Nephron progenitor cell (in vitro differentiated cells): Measurements from ENCODE around the gene AHRR.
"Not testable (repeated sequence)": the region's sequence is repeated elsewhere in the genome, so short reads cannot be mapped to it uniquely, and the experiment has no call there.

Source experiments
- DNase-seq: peaks from one replicate; pipeline ENCODE4 v3.0.0; 2021
- H3K27ac Mint-ChIP-seq: 2 replicates; pipeline ENCODE4 v1.8.0; 2021; ENCODE audit warnings: mild to moderate bottlenecking, moderate library complexity, mixed read lengths
- H3K27me3 Mint-ChIP-seq: 2 replicates; pipeline ENCODE4 v1.8.0; 2021; ENCODE audit warnings: mild to moderate bottlenecking, low read depth, mixed read lengths; ENCODE audit not compliant: poor library complexity
- H3K36me3 Mint-ChIP-seq: 2 replicates; pipeline ENCODE4 v1.8.0; 2021; ENCODE audit warnings: low read depth, mixed read lengths
- H3K4me1 Mint-ChIP-seq: 2 replicates; pipeline ENCODE4 v1.8.0; 2021; ENCODE audit warnings: mixed read lengths
- H3K4me3 Mint-ChIP-seq: 2 replicates; pipeline ENCODE4 v1.8.0; 2021; ENCODE audit warnings: mild to moderate bottlenecking, moderate library complexity, mixed read lengths
- H3K9me3 Mint-ChIP-seq: 2 replicates; pipeline ENCODE4 v1.8.0; 2021; ENCODE audit warnings: mild to moderate bottlenecking, moderate library complexity, mixed read lengths
- TF ChIP-seq, protein P1 (sequence below): fragments of 200-600 bp; sonication (generic); IDR thresholded peaks from 2 replicates; pipeline ENCODE4 v1.5.0; 2021; ENCODE audit warnings: antibody characterized with exemption

Gene AHRR

DNA sequence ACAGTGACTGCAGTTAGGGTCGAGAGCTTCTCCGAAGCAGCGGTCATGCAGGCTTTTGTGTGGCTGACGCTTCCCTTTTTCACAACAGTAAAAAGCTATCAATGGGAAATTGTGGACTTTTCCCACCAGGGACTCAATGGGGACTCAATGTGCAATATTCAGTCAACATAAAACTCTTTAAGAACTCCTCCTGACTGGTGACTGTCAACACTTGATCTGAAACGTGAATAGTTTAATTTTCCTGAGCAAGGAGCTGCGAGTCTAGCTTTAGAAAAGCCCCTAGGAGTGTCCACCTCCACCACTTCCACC lies 150.2 kb downstream of the AHRR start:
- H3K36me3 Mint-ChIP-seq, result peaks cover 5% of the 10 kb centered on the region
- TF ChIP-seq, protein P1, sequence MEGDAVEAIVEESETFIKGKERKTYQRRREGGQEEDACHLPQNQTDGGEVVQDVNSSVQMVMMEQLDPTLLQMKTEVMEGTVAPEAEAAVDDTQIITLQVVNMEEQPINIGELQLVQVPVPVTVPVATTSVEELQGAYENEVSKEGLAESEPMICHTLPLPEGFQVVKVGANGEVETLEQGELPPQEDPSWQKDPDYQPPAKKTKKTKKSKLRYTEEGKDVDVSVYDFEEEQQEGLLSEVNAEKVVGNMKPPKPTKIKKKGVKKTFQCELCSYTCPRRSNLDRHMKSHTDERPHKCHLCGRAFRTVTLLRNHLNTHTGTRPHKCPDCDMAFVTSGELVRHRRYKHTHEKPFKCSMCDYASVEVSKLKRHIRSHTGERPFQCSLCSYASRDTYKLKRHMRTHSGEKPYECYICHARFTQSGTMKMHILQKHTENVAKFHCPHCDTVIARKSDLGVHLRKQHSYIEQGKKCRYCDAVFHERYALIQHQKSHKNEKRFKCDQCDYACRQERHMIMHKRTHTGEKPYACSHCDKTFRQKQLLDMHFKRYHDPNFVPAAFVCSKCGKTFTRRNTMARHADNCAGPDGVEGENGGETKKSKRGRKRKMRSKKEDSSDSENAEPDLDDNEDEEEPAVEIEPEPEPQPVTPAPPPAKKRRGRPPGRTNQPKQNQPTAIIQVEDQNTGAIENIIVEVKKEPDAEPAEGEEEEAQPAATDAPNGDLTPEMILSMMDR, result no peak
- H3K27ac Mint-ChIP-seq, result no peak overlapping the region
- peak overlapping the region; percentile 77 for H3K4me3 Mint-ChIP-seq
- H3K9me3 Mint-ChIP-seq, result no peaks in the 10 kb centered on the region
- H3K4me1 Mint-ChIP-seq, result peaks cover 17% of the 10 kb centered on the region
- H3K27me3 Mint-ChIP-seq, result peaks cover 30% of the 10 kb centered on the region
- DNase-seq, result no peak

DNA sequence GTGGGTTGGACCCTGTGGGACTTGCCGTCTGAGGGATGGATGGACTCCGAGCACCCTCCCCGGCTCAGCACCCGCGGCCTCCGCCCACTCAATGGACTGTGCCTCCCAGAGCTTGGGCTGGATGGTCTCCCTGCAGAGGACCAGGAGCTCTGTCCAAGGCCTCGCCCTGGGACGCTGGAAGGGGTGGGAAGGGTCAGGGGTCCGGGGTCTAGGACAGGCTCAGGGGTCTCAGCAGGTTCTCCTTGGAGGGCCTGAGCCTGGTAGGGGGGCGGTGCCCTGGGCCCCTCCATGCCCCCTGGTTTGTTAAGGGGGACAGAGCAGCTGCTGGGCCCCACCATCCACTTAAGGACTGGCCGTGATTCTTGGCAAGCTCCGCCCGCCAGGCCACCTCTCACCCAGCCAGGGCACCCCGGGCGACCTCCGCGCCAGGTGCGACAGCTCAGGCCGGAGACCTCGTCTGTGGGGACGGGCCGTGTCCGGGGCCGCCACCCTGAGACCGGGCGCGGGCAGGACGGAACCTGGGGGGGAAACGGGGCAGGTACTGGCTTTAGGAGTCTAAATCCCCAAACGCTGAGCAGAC lies 150.7 kb downstream of the AHRR start:
- Mint-ChIP-seq H3K27me3 (peaks cover 34% of the 10 kb centered on the region), H3K27ac (no peak overlapping the region), H3K9me3 (no peaks in the 10 kb centered on the region), H3K36me3 (peaks cover 5% of the 10 kb centered on the region), H3K4me1 (peaks cover 17% of the 10 kb centered on the region), H3K4me3 (peak overlapping the region; percentile 77)
- DNase-seq, result peak; percentile 27
- TF ChIP-seq, protein P1, result no peak

DNA sequence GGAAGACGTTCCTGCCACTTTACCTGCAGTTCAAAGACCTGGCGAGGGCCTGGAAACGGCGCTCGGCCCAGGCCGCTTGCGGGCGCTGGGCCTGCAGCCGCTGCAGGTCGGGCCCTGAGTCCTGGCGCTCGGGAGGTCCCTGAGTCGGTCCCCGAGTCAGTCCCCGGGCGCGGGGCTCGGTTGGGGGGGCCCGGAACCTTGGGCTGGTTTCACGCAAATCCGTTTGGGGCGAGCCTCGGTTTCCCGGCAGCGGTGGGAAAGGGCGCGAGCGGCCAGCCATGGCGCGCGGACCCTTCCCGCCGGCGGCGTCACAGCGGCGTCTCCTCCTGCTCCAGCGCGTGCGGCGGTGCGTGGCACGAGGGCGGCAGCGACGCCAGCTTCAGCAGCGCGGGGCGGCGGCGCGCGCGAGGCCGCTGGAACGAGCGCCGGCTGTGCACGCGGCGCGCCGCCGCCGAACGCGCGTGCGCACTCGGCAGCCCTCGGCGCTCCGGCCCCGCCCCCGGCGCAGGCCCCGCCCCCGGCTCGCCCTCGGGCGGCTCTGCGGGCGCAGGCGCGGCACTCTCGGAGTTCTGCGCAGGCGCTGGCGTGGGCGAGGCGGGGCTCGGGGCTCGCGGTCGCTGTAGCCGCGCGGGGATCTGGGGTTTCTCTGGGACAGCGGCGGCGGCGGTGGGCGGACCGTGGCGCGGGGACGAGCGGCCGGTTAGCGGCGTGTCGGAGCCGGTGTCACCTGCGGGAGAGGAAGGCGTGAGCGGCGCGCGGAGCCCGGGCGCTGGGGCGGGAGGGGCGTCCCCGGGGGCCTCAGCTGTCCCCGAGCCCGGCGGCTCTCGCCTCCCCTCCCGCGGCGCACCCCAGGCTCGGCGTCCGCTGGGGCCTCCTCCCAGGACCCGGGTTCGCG lies 151.4 kb downstream of the AHRR start:
- Mint-ChIP-seq H3K4me3 (peak overlapping the region; percentile 77), H3K27me3 (peaks cover 42% of the 10 kb centered on the region), H3K9me3 (no peaks in the 10 kb centered on the region), H3K27ac (no peak overlapping the region), H3K4me1 (peaks cover 17% of the 10 kb centered on the region), H3K36me3 (peaks cover 5% of the 10 kb centered on the region)
- DNase-seq, result peak; percentile 94
- TF ChIP-seq, protein P1, result no peak

DNA sequence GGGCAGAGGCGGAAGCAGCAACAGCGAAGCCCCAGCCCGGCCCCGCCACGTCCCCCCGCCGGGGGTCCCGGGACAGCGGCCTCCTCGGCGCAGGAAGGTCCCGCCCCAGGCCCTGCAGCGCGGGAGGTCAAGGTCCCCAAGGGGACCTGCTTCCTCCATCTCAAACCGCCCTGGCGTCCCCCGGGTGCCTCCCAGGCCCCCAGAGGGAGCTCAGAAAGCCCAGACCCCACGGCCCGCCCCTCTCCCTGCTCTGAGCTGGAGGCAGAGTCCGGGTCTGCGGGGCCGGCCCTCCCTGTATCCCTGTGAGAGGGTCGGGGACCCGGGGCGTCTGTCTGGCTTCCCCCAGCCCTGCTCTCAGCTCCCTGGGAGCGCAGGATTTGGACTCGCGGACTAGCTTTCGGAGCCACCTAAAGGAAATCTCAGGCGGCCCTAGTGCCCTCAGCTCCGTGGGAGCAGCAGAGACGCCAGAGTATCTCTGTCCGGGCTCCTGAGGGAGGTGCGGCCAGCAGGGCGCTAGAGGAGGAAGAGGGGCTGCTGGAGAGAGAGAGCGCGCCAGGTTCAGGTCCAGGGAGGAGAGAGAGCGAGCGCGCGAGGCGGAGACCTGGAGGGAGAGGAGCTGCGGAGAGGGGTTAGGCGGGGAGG lies 152.2 kb downstream of the AHRR start:
- Mint-ChIP-seq H3K27ac (no peak overlapping the region), H3K36me3 (peaks cover 5% of the 10 kb centered on the region), H3K4me3 (peak overlapping the region; percentile 84), H3K9me3 (no peaks in the 10 kb centered on the region), H3K27me3 (peaks cover 42% of the 10 kb centered on the region), H3K4me1 (peaks cover 17% of the 10 kb centered on the region)
- peak; percentile 58 for DNase-seq
- TF ChIP-seq, protein P1, result no peak

DNA sequence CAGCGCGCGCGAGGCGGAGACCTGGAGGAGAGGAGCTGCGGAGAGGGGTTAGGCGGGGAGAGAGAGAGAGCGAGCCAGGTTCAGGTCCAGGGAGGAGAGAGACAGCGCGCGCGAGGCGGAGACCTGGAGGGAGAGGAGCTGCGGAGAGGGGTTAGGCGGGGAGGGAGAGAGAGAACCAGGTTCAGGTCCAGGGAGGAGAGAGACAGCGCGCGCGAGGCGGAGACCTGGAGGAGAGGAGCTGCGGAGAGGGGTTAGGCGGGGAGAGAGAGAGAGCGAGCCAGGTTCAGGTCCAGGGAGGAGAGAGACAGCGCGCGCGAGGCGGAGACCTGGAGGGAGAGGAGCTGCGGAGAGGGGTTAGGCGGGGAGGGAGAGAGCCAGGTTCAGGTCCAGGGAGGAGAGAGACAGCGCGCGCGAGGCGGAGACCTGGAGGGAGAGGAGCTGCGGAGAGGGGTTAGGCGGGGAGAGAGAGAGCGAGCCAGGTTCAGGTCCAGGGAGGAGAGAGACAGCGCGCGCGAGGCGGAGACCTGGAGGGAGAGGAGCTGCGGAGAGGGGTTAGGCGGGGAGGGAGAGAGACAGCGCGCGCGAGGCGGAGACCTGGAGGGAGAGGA lies 152.8 kb downstream of the AHRR start:
- H3K27me3 Mint-ChIP-seq, result peaks cover 42% of the 10 kb centered on the region
- not testable (repeated sequence) for H3K36me3 Mint-ChIP-seq, H3K27ac Mint-ChIP-seq, H3K9me3 Mint-ChIP-seq
- peak overlapping the region; percentile 84 for H3K4me3 Mint-ChIP-seq
- H3K4me1 Mint-ChIP-seq, result peaks cover 17% of the 10 kb centered on the region
- peak; percentile 4 for DNase-seq
